ENCODE results near the gene TRIM56.

GRCh38 chr7:101097561-101097960 lies 12.3 kb downstream of the TRIM56 start:
- TF ChIP-seq, protein P1, sequence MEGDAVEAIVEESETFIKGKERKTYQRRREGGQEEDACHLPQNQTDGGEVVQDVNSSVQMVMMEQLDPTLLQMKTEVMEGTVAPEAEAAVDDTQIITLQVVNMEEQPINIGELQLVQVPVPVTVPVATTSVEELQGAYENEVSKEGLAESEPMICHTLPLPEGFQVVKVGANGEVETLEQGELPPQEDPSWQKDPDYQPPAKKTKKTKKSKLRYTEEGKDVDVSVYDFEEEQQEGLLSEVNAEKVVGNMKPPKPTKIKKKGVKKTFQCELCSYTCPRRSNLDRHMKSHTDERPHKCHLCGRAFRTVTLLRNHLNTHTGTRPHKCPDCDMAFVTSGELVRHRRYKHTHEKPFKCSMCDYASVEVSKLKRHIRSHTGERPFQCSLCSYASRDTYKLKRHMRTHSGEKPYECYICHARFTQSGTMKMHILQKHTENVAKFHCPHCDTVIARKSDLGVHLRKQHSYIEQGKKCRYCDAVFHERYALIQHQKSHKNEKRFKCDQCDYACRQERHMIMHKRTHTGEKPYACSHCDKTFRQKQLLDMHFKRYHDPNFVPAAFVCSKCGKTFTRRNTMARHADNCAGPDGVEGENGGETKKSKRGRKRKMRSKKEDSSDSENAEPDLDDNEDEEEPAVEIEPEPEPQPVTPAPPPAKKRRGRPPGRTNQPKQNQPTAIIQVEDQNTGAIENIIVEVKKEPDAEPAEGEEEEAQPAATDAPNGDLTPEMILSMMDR (IDR thresholded peaks at IDR 0.05; ENCODE audit: low read depth, low read length): no peak
- TF ChIP-seq EZH2phosphoT487 (IDR thresholded peaks at IDR 0.05; ENCODE audit: low read depth): no peak

All from OCI-LY3 (cell line).